Stimulated activated CD4-positive, alpha-beta T cell treated with anti-CD3 and anti-CD28 coated beads, Interleukin-2, amount 100 ng/mL, for 48 hours (primary cell): Measurements from ENCODE around the gene HEMK1.
A peak's percentile ranks its signal among the peaks of the same experiment; 100 is the strongest.

Source experiments
- DNase-seq, 2 donors: peaks; one replicate each; pipeline ENCODE4 v3.0.0-alpha.2; 2020

The HEMK1 gene

DNA sequence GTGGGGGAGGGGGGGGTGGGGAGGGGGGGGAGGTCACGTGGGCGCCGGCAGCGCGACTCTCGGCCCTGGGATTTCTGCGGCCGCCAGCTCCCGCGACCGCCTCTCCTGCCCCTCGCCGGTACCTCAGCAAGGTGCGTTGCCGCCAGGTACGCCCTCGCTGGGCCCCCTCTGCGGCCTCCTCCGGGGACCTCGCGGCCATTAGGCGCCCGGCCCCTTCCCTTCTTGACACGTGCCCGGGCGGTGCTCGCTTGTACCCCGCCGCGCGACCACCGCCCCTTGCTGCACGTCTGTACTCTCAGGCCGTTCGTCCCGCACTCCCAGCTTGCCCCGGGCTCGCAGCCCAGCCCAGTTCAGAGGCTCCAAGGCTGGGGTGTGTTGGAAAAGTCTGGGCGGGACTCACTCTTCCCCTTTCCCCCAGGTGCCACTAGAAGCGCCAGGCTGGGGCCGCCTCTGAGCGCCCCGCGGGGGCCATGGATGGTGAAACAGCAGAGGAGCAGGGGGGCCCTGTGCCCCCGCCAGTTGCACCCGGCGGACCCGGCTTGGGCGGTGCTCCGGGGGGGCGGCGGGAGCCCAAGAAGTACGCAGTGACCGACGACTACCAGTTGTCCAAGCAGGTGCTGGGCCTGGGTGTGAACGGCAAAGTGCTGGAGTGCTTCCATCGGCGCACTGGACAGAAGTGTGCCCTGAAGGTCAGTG lies 47.9 kb downstream of the HEMK1 start, which contains the start of gene MAPKAPK3:
Gene MAPKAPK3, plus strand, starts transcription at position 56 of the 696 bp plus-strand sequence. Its CDS starts 415 bp downstream, at position 471.
- no peak for DNase-seq

DNA sequence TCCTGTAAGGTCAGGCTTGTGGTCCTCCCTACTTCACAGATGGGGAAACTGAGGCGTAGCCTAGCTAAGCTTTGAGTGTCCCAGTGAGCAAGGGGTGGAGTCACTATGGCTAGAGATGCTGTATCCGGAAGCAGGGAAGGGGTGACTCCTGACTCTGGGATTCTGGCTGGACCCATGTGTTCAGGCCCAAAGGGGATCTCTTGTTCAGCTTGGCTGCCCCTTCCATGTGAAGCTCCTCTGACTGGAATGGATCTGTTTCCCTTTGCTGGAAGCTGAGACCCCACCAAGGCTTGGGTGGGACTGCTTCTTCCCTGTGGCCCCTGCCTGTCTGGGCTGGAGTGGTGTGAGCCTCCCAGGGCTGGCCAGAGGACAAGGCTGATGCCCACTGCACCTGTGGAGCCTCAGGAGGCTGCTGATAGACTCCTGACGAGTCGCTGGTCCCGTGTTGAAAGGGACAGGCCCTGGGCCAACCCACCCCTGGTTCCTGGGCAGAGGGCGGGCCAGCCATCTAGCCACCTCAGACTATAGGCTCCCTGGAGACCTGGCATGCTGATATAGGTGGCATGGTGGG lies 48.7 kb downstream of the HEMK1 start:
- no peak for DNase-seq

DNA sequence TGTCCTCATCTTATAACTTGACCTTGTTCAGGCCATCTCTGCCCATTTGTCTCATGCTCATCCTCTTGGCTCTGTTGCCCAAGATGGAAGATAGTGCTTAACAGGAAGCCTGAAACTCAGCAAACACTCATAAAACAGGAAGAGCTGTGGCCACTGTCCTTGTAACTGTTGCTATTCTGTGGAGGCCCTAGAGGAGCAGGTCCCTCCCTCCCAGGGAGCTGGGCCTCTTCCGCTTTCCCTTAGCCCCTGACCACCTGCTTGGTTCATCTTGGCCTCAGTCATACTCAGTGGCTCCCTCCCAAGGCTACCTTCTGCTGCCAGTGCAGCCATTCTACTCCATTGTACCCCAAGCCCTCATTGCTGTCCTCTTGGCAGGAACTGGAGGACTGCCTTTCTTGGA lies 51.1 kb downstream of the HEMK1 start:
- no peak for DNase-seq

DNA sequence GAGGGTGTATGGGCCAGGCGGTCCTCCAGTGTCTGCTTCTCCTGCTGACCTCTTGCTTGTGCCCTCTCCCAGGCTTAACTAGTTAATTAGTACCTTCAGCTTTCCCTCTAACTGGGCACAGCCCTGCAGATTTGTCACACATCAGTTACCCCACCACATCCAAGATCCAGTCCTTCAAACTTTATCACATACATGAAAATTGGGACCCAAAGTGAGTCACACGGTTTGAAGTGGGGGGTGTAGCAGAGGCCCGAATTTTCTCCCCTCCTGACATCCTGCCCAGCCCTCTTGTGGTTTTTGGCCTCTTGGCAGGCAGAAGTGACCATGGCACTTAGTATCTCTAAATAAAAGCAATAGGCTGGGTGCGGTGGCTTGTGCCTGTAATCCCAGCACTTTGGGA lies 51.5 kb downstream of the HEMK1 start:
- no peak for DNase-seq

DNA sequence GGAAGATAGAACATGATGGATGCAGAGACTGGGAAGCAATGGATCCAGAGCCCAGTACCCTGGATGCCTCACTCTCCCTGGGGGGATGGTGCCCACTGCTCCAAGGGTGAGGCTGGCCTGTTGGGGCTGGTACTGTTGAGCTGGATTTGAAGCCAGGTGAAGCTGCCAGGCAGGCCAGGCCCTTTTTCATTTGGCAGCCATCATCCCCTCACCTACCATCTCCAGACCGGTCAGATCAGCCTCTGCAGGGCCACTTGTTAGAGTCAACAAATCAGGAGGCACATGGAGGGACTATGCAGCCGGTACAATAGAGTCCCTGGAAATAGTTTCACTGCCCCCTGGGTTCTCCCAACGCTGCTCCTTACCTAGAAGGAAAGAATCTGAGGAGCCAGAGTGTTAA lies 53.6 kb downstream of the HEMK1 start:
- DNase-seq: no peak

DNA sequence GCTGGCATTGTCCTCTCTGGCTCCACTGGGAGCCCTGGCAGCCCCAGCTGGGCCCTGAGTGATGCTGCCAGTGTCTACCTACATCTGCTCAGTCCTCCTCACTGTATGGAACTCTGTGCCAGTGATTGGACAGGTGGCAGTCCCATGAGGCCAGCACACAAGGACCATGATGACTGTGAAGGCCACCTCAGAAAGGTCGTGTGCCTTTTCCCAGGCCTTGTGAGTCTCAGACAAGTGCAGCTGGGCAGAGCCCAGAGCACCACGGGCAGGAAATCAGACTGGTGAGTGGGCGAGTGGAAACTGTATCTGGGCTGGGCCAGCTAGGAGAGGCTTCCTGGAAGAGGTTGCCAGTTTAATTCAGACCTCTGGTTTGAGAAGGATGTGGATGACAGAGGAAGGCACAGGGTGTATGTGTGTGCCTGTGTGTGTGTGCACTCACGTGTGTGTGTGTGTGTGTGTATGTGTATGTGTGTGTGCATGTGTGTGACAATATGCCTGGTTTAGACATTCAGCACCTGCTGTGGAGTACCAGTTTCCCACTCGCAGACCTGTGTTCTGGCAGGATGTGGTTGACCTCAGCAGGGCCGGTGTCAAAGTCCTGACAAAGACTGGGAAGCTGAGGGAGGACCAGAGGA lies 54.6 kb downstream of the HEMK1 start:
- DNase-seq: peak; percentile 51 to 54

DNA sequence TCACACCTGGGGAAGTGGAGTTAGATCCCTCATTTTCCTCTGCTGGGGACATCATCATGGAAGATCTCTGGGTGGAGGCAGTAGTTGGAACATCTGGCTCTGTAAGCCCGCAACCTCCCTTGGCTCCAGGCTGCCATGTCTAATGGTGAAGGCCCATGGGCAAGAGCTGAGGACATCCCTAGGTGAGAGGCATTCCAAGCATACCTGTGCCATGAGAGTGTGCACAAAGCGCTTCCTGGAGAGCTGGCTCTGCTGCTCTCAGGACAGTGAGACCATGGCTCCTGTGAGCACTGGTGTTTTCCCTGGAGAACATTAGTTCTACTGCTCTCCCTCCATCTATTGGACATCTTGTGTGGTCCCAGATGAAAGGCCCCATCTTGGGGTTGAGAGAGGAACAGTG lies 55.3 kb downstream of the HEMK1 start:
- no peak for DNase-seq

DNA sequence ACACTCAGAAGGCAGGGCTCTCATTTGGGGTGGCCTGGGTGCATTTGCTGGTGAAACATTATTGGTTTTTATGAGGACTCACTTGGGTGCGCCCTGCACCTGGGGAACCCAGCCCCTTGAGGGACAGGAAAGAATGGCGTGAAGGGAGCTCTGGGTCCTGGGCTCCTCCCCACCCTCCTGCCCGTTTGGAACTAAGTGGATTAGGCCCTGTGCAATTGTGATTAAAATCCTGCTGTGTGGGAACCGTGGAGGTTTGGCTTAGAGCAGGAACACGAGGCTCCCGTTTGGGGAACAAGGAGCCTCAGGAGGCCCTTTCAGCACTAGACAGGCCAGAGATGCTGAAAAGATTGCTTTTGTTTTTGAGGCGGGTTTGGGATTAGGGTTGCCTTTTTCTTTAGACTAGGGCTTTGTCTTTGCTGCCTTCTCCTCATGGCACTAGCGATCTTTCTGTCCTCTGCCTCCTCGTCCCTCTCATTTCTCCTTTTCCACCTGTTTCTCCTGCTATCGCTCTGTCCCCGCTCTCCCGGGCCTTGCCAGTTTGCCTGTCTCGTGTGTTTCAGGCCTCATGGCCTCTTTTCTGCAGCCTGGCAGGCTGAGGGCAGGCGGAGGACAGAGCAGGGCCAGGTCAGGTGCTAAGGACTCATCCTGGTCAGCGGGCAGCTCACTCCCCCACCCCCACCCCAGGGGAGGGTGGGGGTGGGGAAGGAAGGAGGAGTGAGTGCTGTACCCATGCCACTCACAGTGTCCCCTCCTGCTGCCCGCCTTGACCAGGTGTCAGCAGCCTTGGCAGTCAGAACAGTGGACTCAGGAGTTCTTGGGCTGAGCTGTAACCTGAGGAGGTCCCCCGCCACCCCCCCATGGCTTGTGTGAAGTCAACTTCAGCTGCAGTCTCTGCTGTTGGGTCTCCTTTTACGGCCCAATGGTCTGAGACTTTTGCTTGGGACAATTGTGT lies 56.2 kb downstream of the HEMK1 start:
- no peak for DNase-seq

DNA sequence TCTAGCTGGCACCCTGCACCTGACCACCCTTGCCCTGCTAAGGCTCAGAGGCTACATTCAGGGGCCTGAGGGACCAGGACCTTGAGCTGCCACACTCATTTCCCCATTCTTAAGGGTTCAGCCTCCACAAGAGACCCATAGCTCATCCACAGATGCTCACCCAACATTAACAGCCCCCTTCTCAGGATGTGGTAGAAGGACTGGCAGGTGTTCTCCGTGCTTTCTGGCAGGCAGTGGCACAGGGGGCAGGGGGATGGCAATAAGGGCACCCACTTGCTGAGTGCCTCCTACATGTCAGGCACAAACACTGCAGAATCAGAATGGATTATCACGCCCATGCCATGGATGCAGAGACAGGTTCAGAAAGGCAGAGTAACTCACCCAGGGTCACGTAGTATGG lies 57.1 kb downstream of the HEMK1 start:
- no peak for DNase-seq

DNA sequence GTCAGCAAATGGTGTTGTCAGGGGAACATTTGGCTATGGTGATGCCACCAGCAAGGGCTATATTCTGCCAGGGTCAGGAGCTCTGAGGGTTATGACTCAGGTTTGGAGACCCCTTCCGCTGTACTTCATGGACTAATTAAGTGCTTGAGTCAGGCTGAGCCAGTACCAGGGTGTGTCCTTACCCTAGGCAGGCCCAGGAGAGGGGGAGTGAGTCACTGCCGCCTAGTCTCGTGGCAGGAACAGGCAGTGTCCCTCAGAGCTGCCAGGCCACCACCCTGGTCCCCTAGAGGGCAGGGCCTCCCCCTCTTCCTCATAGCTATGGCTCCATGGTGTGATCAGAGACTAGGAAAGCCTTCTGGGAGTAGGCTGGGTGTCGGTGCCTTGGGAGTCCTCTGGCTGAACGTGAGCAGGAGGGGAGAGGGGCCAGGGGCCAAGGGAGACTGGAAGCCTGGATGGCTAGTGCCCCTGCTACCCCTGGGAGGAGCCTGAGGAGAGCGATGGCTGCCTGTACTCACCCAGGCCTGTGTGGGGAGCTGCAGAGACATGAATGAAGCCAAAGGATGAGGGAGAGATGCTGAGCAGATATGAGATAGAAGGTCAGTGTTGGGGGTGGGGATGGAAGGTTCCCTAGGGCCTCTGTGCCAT lies 58.2 kb downstream of the HEMK1 start:
- no peak for DNase-seq

DNA sequence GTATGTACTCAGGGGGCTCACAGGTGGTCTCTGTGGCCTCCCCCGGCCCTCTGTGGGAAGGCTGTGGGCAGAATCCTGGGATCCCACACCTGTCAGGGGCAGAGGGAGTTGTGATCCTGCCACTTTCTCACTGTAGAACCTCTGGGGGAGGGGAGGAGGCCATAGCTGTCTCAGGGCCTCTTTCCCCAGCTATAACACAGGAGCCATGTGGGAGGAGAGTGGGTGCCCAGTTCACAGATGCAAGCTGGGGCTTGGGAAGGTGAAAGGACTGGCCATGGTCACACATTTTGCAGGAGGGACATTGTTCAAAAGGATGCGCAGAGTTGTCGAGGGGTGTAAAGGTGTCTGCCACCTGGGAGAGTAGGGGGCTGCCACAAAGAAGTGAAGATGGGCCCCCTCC lies 59.3 kb downstream of the HEMK1 start:
- no peak for DNase-seq

DNA sequence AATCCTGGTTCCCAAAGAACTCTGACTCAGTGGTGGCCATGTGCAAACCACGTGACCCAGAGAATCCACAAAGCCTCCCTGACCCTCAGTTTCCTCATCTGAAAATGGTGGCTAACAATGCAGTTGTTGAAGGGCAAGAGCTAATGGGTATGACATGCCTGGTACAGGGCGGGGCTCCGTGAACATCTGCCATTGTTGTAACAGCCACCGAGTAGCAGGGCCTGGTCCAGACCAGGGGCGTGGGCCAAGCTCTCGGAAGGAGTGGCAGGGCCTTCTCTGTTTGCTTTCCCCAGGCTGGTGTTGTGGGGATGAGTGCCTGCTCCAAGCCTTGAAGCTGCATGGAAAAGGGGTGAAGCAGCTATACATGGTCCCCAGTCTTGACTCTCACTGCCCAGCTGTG lies 61.1 kb downstream of the HEMK1 start:
- DNase-seq: no peak

DNA sequence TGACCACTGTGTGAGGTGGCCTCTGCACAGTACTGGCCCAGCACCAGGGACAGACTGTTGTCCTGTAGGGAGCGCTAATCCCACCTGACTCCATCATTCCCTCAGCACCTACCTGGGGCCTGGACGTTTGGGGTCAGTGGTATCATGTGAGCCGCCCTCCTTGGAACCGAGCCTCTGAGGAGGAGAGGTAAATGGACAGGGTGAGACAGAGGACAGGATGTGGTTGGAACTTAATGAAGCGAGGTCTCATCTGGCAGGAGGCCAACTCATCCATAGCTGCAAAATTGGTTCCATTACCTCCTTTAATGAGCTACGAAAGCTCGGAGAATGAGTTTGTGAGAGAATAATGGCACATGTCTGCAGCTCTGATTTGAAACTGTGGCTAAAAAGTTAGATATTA lies 61.6 kb downstream of the HEMK1 start:
- no peak for DNase-seq

DNA sequence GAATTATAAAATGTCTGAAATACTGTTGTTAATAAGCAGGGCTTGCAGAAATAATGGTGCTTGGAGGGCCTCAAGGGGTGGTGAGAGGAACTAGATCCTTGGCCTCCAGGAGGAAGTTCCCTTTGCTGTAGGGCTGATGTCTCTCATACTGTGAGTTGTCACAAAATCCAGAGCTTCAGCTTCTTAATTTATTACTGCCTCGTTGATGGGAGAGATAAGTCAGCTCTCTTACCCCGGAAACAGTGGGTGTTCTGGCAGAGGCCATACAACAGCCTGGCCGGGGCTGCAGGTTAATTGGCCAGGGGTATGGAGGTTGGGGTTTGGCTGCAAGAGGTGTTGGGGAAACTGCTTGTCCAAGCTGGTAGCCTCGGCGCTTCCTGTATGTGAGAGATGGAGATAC lies 63.1 kb downstream of the HEMK1 start:
- no peak for DNase-seq

DNA sequence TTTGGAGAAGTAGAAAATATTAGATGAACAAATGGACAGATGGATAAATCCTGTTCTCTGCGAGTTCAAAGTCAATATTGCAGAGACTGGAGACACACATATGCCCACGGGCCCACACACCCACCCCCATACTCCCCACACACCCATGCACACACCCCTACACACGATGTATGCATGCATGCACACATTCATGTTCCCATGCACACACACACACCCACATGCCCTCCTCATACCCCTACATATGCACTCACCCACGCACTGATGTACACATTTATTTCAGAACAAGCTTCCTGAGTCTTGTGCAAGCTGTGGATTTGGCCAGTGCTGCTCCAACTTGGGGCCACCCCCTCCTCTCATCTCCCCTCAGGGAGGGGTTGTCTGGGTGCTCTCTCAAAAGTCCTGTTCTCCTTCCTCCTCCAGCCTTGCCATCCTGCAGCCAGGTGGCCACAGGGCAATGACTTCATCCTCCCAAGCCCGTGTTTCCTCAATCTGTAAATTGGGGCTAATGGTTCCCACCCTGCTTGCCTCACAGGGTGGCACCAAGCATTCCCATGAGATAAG lies 64.0 kb downstream of the HEMK1 start:
- no peak for DNase-seq

DNA sequence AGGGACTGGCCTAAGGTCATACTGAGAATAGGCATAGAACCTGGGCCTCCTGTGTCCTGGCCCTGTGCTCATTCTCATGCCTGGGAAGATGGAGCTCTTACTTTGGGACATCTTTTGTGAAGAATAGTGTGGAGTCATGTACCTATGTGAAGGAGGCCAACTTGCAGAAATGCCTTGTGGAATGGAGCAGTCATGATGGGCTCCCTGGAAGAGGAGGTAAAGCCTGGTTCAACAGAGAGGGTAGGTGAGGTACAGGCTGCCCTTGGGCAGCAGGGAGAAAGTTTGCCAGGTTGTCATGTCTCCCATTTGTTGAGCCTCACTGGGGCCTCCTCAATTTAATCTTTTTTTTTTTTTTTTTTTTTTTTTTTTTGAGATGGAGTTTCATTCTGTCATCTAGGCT lies 65.7 kb downstream of the HEMK1 start:
- DNase-seq: no peak

DNA sequence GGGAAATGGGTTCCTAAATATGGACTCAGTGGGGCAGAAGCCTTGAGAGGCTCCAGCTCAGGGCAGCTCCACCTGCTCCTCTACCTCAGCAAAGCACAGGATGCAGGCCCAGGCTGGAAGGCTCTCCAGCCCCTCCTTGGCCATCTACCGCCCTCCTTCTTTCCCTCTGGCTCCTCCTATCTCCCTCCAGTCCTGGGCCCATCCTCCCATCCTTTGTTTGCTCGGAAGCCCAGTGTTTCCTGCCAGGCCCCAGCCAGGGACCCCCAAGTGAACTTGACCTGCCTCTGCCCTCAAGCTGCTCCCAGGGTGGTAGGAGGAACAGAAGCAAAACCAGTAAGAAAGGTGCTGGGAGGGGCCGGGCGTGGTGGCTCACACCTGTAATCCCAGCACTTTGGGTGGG lies 67.7 kb downstream of the HEMK1 start:
- DNase-seq: no peak

DNA sequence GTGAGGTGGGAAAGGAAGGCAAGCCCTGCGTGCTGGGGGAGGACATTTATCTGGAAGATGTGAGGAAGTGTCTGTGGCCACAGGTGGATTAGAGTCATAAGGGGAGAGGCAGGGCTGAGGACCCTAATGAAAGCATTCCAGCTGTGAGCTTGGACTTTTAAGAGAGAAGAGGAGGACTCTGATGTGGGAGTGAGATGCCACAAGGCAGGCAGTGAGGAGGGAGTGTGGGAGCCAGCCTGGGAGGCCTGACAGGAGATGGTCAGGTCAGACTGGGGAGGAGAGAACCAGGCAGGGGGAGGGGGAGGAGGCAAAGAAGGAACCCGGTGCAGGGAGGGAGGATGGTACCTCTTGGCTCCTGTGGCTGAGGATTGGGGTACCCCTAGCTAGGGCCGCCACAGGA lies 68.6 kb downstream of the HEMK1 start:
- no peak for DNase-seq

DNA sequence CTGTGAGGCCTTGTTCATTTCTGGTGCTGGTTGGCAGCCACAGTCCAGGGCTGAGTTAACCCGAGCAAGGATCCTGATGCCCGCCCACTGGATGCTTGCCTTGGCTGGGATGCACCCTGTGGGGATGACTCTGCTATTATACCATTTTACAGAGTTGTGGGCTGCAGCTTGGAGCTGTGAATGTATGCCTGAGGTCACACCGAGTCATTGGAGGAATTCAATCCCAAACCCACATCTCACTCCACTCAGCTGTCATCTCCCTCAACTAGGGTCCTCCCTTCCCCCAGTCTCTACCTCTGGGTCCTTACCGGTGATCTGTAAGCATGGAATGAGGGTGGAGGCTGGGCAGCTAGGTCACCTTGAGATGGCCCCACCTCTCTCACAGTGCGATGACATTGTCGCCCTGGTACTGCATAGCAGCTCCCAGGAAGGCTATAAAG lies 69.8 kb downstream of the HEMK1 start:
- DNase-seq: no peak

DNA sequence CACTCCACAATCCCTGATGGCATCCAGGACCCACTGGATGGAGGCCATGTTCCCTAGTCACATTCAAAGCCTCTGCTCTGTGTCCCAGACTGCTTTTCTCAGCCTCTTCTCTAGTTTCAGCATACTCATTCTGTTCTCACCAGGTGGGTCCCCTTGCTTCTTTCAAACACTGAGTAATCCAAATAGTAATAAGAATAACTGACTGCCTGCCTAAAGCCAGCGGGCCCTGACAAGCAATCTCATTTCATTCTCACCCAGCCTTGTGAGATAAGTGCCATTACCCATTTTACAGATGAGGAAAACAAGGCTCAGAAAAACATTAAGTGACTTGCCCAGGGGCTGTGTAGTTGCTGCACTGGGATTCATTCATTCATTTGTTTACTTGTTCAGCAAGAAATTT lies 73.1 kb downstream of the HEMK1 start:
- no peak for DNase-seq

DNA sequence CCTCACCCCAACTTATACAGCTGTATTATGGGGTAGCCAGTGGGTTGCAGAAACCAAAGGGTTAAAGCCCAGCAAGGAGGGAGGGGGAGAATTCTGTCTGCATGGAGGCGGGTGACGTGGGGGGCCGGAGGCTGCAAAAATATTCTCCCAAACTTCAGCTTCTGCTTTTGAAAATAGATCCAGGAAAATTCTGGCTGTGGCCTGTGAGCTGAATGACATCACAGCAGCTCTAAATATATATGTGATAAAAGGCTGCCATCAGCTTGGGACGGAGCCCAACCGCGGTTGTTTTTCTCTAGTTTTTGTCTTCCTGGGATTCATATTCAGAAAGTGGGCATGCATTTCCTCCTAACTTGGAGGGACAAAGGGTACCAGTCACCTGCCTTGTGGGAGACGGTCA lies 75.2 kb downstream of the HEMK1 start:
- no peak for DNase-seq

DNA sequence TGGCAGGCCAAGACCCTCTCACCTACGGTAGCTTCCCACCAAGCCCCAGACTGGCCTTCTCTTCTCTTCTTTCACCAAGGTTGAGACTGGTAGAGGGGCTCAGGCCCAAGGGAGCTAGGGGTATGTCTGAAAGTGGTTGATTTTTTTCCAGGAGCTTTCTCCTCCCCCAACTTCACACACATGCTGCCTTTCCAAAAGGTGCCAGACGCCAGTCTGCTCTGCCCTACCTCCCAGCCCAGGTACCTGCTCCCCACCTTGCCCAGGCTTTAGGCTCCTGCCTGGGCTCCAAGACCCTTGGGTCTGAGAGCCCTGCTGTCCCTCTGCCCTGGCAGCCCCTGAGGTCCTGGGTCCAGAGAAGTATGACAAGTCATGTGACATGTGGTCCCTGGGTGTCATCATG lies 76.1 kb downstream of the HEMK1 start:
- DNase-seq: no peak
